ENCODE results near the gene CPEB3.
"Not testable (repeated sequence)": the region's sequence is repeated elsewhere in the genome, so short reads cannot be mapped to it uniquely, and the experiment has no call there.

Gene CPEB3

DNA sequence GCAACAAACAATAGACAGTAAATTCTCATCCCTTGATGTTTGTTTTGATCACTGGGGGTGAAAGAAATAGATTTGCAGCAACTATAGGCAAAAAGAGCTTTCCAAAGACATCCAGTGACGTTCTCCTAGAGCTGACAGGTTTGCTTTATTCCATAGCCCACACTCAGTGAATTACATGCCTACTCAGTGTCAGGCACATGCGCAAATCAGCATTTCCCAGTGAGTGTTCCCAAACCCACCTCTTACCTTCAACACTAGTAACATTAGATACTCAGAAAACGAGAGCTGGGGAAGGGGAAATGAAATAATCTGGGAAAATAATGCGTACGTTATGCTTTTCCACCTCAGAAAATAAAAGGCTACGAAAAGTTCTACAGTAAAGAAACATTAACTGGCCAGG, 144.1 kb downstream of the CPEB3 start:
- no peak for DNase-seq (ENCODE audit: low read depth in 3 of 3, low spot score in 1 of 3)

DNA sequence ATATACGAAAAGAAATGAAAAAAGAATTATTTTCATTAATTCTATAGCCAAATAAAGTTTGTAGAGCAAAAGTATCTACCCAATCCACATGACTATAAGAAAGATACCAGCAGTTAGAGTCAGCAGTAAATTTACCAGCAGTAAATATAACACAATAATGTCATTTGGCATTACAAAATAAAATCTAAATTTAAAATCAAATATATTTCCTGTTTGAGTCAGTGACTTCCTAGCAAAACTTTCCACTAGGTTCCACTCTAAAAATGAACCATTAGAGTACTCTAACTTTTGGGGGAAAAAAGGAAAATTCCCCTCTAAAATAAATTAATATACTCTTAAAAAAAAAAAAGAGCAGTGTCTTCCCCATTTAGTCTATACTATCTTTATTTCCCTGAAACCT, 144.8 kb downstream of the CPEB3 start:
- DNase-seq (ENCODE audit: low read depth in 3 of 3, low spot score in 1 of 3): no peak

DNA sequence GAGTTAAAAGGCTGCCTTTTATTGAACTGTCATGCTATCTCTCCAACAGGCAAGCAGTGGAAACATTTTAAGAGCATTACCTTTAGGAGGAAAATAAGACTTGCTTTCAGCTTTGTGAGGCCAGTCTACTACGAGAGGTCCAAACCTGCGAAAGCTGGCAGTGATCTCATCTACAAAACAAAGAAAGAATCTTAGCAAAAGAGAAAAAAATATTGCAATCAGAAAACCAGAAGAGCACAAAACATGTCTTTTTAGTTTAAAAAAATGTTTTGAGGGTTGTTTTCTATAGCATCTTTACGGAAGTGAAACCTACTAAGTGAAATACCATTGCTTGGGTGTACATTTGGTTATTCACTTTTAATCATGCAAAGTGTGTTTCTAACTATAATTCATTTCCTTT, 147.9 kb downstream of the CPEB3 start:
- no peak for DNase-seq (ENCODE audit: low read depth in 3 of 3, low spot score in 1 of 3)

DNA sequence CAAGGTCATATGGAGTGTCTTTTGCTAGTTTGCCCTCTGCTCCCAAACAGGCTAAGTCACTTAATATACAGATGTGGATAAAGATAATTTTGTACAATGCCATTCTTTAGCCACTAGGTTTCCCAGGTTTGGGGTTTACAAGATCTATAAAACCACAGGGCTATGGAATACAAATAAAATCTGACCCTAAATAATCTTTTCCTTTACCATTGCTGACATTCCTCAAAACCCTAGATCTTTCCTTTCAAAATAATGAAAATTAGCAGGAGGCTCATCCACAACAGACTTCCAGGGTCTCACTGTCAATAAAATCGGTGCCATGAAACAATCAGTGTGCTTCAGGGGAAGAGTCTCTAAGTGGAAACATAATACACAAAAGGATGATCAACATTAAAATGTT, 148.4 kb downstream of the CPEB3 start:
- no peak for DNase-seq (ENCODE audit: low read depth in 3 of 3, low spot score in 1 of 3)

DNA sequence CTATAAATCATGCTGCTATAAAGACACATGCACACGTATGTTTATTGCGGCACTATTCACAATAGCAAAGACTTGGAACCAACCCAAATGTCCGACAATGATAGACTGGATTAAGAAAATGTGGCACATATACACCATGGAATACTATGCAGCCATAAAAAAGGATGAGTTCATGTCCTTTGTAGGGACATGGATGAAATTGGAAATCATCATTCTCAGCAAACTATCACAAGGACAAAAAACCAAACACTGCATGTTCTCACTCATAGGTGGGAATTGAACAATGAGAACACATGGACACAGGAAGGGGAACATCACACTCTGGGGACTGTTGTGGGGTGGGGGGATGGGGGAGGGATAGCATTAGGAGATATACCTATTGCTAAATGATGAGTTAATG, 149.7 kb downstream of the CPEB3 start:
- DNase-seq (ENCODE audit: low read depth in 3 of 3, low spot score in 1 of 3): not testable (repeated sequence)

DNA sequence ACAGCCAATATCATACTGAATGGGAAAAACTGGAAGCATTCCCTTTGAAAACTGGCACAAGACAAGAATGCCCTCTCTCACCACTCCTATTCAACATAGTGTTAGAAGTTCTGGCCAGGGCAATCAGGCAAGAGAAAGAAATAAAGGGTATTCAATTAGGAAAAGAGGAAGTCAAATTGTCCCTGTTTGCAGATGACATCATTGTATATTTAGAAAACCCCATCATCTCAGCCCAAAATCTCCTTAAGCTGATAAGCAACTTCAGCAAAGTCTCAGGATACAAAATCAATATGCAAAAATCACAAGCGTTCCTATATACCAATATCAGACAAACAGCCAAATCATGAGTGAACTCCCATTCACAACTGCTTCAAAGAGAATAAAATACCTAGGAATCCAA, 156.8 kb downstream of the CPEB3 start:
- DNase-seq (ENCODE audit: low read depth in 3 of 3, low spot score in 1 of 3): not testable (repeated sequence)

DNA sequence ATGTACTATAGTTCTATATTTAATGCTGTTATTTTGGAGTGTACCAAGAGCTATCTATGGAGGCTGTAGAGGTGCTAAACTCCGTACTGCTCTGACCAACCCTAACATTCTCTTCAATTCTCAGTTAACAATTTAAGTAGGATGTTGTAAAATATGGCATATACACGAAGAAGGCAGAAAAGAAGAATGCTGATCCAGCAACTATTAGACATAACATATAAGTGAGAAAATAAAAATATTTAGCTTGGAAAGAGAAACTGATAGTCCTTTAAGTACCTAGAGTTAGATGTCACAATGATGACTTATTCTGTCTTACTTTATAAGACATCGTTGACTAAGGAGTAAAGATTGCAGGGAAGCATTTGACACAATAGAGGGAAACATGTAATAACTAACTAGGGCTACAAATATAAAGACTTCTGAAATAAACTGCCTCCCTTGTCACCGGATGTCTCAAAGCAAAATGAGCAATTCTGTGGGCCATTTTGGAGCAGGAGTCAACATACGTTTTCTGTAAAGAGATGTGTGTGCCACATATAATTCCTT, 159.5 kb downstream of the CPEB3 start:
- DNase-seq (ENCODE audit: low read depth in 3 of 3, low spot score in 1 of 3): no peak

DNA sequence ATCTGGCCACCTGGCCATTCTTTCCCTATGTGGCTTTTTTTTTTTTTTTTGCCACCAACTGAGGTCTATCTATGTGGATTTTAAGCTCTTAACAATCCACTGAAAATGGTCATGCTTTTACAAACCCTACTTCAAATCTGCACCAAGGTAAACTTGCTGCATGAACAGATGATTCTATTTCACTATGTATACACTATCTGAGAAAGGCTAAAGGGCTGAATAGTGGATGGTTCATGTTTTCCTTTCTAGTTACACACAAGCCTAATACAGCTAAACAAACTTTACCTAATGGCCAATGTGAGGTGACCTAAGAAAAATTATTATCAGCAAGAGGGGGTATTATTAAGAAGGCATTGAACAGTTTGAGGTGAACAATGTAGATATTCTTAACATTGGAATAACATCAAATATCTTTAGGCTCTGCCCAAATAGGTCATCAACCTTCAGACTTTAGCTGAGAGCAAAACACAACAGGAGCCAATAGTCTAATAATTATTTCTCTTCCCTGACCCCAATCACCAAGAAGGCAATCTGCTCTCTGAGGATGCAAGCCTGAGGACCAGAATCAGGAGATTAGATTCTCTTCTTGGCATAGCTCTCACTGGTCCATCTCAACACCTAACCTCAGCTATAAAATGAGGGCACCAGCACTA, 160.1 kb downstream of the CPEB3 start:
- no peak for DNase-seq (ENCODE audit: low read depth in 3 of 3, low spot score in 1 of 3)

DNA sequence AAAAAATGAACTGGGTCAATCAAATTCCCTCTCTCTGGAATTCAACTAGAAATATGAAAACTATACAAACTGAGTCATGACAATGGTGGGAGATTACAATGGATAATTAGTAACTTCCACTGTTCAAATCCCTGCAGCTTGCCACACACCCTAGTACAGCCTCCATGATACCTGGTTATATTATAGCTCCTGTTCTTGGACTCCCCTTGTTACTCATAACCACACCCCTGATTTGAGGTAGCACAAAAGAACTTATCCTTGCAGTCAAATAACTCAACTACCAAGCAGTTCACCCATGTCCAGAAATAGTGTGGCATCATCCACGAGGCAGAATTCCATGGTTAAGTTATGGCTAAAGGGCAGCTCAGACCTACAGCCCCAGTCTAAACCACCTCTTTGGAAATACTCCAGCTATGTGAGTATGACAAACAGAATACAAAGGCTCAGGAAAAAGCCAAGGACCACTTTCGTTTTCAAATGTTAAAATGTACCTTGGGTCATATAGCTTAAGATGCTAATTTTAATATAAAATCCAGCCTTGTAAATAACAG, 164.7 kb downstream of the CPEB3 start:
- no peak for DNase-seq (ENCODE audit: low read depth in 3 of 3, low spot score in 1 of 3)

DNA sequence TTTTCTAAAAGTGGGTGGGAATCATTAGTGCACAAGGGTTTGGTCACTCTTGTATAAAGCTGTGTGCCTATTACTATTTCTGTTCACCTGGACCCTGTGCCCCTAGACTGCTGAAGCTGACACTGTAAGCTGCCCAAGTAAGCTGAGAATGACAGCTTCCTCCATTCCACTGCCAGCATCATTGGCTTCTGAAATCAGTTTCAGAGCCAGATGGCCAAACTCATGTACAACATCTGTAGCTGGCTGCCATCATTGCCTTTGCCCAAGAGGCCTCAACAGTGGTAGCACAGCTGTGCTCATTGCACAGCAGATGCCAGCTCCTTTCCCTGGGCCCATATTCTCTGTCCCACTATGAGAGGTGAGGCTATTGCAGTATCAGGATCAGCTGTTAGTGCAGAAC, 165.7 kb downstream of the CPEB3 start:
- no peak for DNase-seq (ENCODE audit: low read depth in 3 of 3, low spot score in 1 of 3)

DNA sequence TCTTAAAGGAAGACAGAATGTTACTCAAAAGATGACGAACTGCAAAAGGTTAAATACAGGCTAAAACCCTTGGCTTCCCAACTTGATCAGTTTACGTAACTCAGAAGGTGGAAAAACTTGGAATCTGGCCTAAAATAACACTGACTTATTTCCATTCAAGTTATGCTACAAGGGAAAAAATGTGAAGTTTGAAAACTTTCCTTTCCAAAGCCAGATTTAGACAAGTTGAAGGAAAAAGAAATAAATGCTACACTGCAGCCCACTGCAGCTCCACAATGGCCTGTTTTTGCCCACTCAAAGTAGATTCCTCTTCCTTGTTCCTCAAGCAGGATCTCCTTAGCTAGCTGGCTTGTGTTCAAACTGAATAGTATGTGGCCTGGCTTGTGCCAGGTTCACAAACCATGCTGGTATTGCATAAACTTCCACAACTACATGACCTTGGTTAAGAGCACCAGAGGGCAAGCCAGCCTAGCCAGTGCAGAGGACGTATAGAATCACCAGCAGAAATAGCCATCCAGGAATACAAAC, 166.2 kb downstream of the CPEB3 start:
- DNase-seq (ENCODE audit: low read depth in 3 of 3, low spot score in 1 of 3): no peak

DNA sequence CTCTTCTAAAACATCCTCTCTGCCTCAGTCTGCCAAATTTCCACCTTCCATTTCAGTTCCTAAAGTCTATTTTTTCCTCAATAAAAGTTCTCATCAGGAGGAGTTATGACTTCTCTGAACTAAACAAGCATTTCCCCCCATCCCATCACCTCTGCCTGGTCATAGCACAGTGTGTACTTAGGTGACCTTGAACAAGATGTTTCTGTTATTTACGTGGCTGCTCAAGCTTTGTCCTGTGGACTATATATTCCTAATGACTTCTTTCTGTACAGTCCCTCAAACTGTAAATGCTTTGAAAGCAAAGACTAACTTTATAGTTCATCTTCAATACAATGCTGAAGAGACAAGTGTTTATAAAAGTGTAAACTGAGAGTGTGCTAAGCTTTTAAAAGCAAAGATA, 166.9 kb downstream of the CPEB3 start:
- no peak for DNase-seq (ENCODE audit: low read depth in 3 of 3, low spot score in 1 of 3)

DNA sequence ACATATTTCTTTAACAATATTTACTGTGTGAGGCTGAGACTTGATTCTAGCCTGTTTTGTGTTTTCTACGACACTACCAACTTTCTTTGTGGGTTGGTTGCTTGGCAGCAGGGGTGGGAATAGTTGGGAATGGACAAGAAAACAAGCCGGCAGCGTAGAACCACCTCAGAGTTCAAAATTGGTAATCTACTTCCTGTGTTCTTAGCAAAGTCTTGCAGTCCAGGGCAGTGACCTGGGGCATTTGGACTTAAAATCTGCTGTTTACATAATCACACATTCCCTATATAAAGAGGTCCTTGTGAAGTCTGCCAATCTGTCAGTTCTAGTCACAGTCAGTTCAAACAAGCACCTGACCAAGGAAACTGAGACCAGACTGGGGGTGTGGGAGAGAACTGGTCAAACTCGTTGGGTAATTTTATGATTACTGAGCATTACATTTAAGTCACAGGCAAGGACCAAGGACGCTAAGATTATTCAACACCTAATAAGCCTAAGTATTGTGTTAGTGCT, 167.9 kb downstream of the CPEB3 start:
- no peak for DNase-seq (ENCODE audit: low read depth in 3 of 3, low spot score in 1 of 3)

DNA sequence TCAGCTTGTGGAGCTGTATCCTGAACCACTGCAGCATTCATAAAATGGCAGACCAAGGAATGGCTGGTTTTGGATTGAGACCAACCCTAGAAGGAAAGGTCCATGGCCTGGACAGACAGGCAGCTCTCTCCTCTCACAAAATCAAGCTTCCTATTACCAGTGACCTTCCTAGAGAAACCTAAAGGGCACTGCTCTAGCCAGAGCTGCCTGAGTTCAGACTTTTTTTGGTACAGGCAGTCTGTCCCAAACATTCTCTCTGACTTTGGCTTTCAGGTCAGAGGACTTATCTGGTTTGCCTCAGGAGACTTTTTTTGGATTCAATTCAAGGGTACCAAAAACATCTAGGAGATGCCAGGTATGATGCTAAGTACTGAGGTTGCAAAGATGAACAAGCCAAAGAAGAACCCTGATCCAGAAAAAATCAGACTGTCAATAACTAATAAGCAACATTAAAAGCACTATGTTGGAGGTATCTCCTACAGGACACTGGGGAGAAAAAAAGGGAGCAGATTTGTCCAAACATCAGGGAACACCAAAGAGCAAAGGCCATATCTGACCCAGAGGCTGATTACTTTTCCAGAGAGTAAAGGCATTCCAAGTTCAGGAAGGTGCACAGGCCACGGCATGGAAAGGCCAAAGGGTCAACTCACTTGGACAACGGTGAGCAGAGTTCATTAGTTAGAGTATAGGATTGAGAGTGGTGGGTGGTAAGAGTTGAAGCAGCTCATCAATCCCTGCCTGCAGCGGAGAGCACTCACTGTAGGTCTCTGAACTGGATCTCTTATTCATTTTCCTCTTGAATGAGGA, 169.0 kb downstream of the CPEB3 start:
- no peak for DNase-seq (ENCODE audit: low read depth in 3 of 3, low spot score in 1 of 3)

DNA sequence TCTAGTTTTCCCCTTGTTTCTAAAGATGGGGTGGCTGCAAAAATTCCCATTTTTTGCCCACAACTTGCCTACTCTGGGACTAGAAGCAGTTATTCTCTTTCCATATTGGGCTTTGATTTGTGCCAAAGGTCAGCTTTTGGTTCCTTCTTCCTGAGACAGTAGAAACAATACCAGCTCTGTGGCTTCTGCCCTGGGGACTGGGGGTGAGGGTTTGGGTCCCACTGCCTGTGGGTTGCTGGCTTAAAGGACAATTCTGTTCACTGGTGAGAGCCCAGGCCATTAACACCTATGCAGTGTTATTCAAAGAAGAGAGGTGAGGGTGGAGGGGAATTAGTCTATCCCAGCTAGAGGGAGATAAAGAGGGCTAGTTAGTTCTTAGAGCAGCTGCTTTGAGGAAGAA, 171.5 kb downstream of the CPEB3 start:
- no peak for DNase-seq (ENCODE audit: low read depth in 3 of 3, low spot score in 1 of 3)

DNA sequence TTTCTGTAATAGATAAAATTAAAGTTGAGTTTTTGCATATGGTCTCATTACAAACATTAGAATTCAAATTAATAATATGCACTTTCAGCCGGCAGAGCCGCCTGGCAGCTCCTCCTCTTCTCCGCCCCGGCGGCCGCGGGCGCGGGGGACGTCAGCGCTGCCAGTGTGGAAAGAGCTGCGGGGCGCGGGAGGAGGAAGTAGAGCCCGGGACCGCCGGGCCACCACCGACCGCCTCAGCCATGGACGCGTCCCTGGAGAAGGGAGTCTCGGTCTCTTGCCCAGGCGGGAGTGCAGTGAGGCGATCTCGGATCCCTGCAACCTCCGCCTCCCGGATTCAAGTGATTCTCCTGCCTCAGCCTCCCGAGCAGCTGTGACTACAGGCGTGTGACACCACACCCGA, 176.0 kb downstream of the CPEB3 start:
- not testable (repeated sequence) for DNase-seq (ENCODE audit: low read depth in 3 of 3, low spot score in 1 of 3)

DNA sequence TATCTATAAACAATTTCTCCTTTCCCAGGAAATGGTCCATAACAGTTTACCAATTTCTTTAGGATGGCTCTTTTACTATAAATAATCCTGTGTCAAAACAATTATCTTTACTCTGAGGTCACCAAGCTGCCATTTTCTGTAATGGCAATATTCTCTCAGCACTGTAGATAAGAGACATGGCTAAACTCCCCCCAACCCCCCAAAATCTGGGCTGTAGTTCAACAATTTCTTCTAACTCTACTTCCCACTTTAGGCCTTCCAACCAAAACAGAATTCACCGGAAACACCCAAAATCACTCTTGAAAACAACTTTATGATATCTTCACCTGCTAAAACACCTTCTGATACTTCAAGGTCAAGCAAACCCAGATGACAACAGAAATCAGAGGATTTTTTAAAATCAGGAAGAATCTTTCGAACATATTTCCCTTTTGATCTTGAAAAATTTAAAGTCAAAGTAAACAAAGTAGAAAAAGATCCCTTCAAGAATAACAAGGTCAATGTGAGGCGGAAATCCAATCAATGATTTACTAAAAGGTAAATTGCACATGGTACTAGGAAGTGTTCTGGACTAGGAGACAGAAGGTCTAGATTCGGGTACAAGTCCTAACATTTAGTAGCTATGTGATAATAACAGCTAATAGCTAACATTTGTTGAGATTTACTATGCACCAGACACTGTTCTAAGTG, 176.8 kb downstream of the CPEB3 start:
- DNase-seq (ENCODE audit: low read depth in 3 of 3, low spot score in 1 of 3): no peak

DNA sequence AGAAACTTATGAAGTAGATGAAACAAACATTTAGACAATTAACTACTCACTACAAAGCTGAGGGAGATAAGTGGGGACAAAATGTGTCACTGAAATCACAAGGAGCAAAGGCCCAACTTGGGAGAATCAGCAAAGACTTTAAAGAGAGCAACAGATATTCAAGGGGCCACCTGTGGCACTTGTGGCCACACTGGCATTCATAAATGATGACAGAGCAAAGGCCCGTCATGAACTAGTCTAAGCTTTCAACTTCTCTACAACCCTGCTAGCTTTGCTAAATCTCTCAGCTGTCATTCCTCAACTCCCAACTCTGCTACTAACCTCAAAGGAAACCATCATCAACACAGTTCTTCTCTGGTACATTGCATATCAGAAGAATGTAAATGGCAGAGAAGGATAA, 178.4 kb downstream of the CPEB3 start:
- no peak for DNase-seq (ENCODE audit: low read depth in 3 of 3, low spot score in 1 of 3)

DNA sequence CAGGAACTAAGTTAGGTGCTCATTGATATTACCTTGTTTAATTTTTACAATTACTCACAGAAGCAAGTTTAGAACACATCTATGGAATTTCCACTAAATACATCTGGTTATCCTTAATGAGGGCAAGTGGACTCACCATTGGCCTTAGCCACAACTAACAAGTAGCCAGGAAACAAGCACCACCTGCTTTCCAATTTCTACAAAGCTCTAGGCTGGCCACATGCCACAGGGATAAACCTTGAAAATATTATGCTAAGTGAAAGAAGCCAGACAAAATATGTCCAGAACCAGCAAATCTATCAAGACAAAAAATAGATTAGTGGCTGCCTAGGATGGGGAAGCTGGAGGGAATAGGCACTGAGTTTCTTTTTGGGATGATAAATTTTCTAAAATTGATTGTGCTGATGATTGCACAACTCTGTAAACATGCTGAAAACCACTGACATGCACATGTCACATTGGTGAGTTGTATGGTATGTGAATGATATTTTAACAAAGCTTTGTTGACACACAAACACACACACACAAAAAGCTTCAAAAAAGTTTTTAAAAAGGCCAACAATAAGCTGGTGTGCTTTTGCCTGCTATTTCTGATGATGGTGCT, 179.4 kb downstream of the CPEB3 start:
- no peak for DNase-seq (ENCODE audit: low read depth in 3 of 3, low spot score in 1 of 3)

DNA sequence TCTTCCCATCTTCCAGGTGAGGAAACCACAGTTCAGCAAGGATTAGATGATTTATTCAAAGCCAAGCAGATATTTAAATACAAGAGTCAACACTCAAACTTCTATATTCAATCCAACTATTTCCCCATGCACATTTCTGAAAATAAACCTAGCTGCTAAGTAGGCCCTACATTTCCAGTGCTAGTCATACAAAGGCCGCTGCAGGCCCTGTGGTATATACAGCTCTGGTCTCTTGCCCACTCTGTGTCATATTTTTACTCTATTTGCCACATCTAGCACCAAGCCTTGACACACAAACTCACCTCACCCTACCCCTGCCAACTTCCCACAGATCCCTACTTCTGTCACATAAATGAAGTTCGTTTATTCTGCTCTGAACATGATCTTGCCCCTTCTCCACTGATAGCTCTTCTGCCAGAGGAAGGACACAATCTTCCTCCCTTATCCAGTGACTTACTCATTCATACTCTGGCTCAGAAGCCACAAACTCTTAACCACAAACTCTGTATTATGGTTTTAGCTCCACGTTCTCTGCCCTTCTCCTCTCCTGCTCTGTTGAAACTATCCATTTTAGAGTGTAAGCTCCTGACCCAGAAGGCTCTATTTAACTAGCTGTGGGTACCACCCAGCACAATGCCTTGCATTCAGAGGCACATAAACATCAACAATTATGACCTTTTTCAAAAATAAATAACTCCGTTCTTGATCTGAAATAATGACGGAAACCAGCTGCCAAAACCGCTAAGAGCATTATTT, 180.7 kb downstream of the CPEB3 start:
- no peak for DNase-seq (ENCODE audit: low read depth in 3 of 3, low spot score in 1 of 3)

Data from stimulated activated CD4-positive, alpha-beta T cell treated with anti-CD3 and anti-CD28 coated beads, TNF-alpha, amount 100 ng/mL, for 1 hour (primary cell).